ENCODE data around the gene THAP2. TPM values are rescaled to one million over a fixed set of nuclear protein-coding genes. Genes with fewer than 3 reads are reported as not detected.
A peak's percentile ranks its signal among the peaks of the same experiment; 100 is the strongest.
"Not testable (repeated sequence)": the region's sequence is repeated elsewhere in the genome, so short reads cannot be mapped to it uniquely, and the experiment has no call there.

THAP2 gene
- total RNA-seq, 1 donor = 3.3 TPM

DNA sequence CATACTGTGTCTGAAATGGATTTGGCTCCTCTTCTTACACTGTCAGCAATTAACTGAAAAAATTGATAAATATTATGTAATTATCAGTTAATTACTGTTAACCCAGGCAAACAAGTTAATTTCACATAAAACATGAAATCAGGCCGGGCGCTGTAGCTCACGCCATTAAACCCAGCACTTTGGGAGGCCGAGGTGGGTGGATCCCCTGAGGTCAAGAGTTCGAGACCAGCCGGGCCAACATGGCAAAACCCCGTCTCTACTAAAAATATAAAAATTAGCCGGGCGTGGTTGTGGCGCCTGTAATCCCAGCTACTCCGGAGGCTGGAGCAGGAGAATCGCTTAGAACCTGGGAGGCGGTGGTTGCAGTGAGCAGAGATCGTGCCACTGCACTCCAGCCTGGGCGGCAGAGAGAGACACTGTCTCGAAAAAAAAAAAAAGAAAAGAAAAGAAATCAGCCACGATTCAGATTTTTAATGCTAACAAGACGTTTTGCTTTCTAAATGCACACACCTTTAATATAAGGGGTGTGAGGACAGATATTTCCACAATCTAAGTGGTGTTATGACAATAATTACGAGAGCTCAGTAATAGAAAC lies 21.3 kb downstream of the THAP2 start:
- Histone ChIP-seq H3K27ac (ENCODE audit: low read depth, low read length) (peak overlapping the region; percentile 66), H3K4me2 (ENCODE audit: insufficient read depth, low read length) (peak overlapping the region; percentile 90)
- TF ChIP-seq, protein P1, sequence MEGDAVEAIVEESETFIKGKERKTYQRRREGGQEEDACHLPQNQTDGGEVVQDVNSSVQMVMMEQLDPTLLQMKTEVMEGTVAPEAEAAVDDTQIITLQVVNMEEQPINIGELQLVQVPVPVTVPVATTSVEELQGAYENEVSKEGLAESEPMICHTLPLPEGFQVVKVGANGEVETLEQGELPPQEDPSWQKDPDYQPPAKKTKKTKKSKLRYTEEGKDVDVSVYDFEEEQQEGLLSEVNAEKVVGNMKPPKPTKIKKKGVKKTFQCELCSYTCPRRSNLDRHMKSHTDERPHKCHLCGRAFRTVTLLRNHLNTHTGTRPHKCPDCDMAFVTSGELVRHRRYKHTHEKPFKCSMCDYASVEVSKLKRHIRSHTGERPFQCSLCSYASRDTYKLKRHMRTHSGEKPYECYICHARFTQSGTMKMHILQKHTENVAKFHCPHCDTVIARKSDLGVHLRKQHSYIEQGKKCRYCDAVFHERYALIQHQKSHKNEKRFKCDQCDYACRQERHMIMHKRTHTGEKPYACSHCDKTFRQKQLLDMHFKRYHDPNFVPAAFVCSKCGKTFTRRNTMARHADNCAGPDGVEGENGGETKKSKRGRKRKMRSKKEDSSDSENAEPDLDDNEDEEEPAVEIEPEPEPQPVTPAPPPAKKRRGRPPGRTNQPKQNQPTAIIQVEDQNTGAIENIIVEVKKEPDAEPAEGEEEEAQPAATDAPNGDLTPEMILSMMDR (IDR thresholded peaks at IDR 0.05; ENCODE audit: extremely low read depth, low read depth, low read length) = no peak

DNA sequence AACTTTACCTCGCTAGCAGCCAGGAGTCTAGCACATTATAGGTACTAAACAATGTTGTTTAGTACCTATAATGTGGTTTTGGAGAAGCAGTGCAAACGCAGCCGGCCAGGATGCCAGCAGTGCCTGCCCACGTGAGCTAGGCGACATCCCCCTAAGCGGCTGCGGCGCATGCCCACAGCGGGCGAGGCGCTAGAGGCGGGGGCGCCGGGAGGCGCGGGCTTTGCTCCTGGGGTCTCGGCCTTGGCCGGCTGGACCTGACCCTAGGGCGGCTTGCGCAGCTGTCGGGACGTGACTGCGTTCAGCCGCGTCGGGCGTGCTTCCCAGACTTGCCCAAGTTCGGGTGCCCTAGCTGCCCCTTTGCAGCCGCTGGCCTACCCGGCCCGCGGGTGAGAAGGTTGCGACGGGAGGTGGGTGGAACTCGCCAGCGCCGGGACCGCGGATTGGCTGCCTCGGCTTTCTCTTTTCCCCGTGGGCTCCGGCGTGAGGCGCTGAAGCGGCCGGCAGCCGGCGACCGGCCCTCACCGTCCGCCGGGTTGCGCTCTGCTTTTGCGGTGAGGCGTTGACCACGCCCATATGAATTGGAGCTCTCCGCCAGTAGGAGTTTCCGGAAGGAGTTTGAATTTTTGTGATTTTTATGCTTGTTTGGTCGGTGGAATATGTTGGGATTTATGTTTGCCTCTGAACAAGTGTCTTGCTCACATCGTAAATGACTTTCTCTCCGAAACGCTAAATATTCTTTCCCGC lies 22.0 kb downstream of the THAP2 start, which contains the start of gene TMEM19:
Gene TMEM19 (plus strand): TSS at position 169 of the 744 bp plus-strand sequence. CDS start 599 bp downstream, outside the sequence.
- no peaks in the 10 kb centered on the region for H3K9me3 ChIP-seq (ENCODE audit: low read depth, low read length)
- TF ChIP-seq, protein P1 (IDR thresholded peaks at IDR 0.05; ENCODE audit: extremely low read depth, low read depth, low read length) = peak; percentile 28
- peaks cover 11% of the 10 kb centered on the region for H3K79me2 ChIP-seq (ENCODE audit: insufficient read depth, low read length)
- H2AFZ ChIP-seq (ENCODE audit: low read length) = peak within 1 kb of the TSS; percentile 70
- no peaks in the 10 kb centered on the region for H3K36me3 ChIP-seq (ENCODE audit: insufficient read depth, low read length)
- no peaks in the 10 kb centered on the region for H4K20me1 ChIP-seq (ENCODE audit: insufficient read depth, low read length)
- DNase-seq (ENCODE audit: insufficient read length, low spot score, missing footprints) = peak; percentile 95
- no peaks in the 10 kb centered on the region for H3K27me3 ChIP-seq (ENCODE audit: insufficient read depth, low read length)
- H3K27ac ChIP-seq (ENCODE audit: low read depth, low read length) = peak within 1 kb of the TSS; percentile 66
- H3K4me1 ChIP-seq (ENCODE audit: insufficient read depth, low read length) = peaks cover 11% of the 10 kb centered on the region
- peak within 1 kb of the TSS; percentile 80 for H3K4me3 ChIP-seq (ENCODE audit: insufficient read depth, low read length)
- H3K4me2 ChIP-seq (ENCODE audit: insufficient read depth, low read length) = peak within 1 kb of the TSS; percentile 90

More for the DNA sequence above, 21.3 kb downstream of the THAP2 start:
- Histone ChIP-seq H3K4me3 (ENCODE audit: insufficient read depth, low read length) (peak overlapping the region; percentile 80), H2AFZ (ENCODE audit: low read length) (peak overlapping the region; percentile 70), H3K27me3 (ENCODE audit: insufficient read depth, low read length) (no peaks in the 10 kb centered on the region), H4K20me1 (ENCODE audit: insufficient read depth, low read length) (no peaks in the 10 kb centered on the region), H3K4me1 (ENCODE audit: insufficient read depth, low read length) (peaks cover 11% of the 10 kb centered on the region), H3K36me3 (ENCODE audit: insufficient read depth, low read length) (no peaks in the 10 kb centered on the region), H3K79me2 (ENCODE audit: insufficient read depth, low read length) (peaks cover 11% of the 10 kb centered on the region), H3K9me3 (ENCODE audit: low read depth, low read length) (no peaks in the 10 kb centered on the region)
- no peak for DNase-seq (ENCODE audit: insufficient read length, low spot score, missing footprints)

DNA sequence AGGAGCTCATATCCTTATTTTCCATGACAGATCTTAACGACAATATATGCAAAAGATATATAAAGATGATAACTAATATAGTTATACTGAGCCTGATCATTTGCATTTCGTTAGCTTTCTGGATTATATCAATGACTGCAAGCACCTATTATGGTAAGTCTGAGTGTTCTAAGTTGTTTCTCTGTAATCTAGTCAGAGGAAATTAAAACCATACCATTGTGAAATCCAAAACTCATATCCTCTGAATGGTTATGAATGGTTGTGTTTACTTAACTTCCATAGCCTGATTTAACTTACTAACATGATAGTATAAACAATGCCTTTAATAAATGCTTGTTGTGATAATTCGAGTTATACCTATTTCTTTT lies 22.5 kb downstream of the THAP2 start:
- Histone ChIP-seq H4K20me1 (ENCODE audit: insufficient read depth, low read length) (no peaks in the 10 kb centered on the region), H3K36me3 (ENCODE audit: insufficient read depth, low read length) (no peaks in the 10 kb centered on the region), H3K27ac (ENCODE audit: low read depth, low read length) (peak overlapping the region; percentile 66), H3K9me3 (ENCODE audit: low read depth, low read length) (no peaks in the 10 kb centered on the region), H3K27me3 (ENCODE audit: insufficient read depth, low read length) (no peaks in the 10 kb centered on the region), H2AFZ (ENCODE audit: low read length) (peak overlapping the region; percentile 70), H3K4me2 (ENCODE audit: insufficient read depth, low read length) (peak overlapping the region; percentile 90), H3K4me1 (ENCODE audit: insufficient read depth, low read length) (peaks cover 11% of the 10 kb centered on the region), H3K79me2 (ENCODE audit: insufficient read depth, low read length) (peaks cover 11% of the 10 kb centered on the region), H3K4me3 (ENCODE audit: insufficient read depth, low read length) (peak overlapping the region; percentile 80)
- TF ChIP-seq, protein P1 (IDR thresholded peaks at IDR 0.05; ENCODE audit: extremely low read depth, low read depth, low read length) = no peak
- DNase-seq (ENCODE audit: insufficient read length, low spot score, missing footprints) = peak; percentile 71

DNA sequence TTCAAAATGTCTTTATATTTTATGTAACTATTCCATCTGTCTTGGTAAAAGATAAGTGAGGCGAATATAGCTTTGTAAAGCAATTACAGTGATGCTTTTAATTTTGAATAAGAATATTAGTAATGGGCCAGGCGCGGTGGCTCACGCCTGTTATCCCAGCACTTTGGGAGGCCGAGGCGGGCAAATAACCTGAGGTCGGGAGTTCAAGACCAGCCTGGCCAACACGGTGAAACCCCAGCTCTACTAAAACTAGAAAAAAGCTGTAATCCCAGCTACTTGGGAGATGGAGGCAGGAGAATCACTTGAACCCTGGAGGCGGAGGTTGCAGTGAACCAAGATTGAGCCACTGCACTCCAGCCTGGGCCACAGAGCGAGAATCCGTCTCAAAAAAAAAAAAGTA lies 23.1 kb downstream of the THAP2 start:
- Histone ChIP-seq H3K4me1 (ENCODE audit: insufficient read depth, low read length) (peaks cover 11% of the 10 kb centered on the region), H3K4me3 (ENCODE audit: insufficient read depth, low read length) (peak overlapping the region; percentile 80), H3K4me2 (ENCODE audit: insufficient read depth, low read length) (peak overlapping the region; percentile 90), H3K27ac (ENCODE audit: low read depth, low read length) (peak overlapping the region; percentile 66), H3K79me2 (ENCODE audit: insufficient read depth, low read length) (peaks cover 11% of the 10 kb centered on the region), H2AFZ (ENCODE audit: low read length) (peak overlapping the region; percentile 35)
- H3K36me3 ChIP-seq (ENCODE audit: insufficient read depth, low read length); DNase-seq (ENCODE audit: insufficient read length, low spot score, missing footprints); H3K27me3 ChIP-seq (ENCODE audit: insufficient read depth, low read length); H4K20me1 ChIP-seq (ENCODE audit: insufficient read depth, low read length); H3K9me3 ChIP-seq (ENCODE audit: low read depth, low read length): not testable (repeated sequence)

Data from osteoblast (primary cell).